RWPE2 (cell line): ENCODE measurements around the gene PTPRN2.

ENCODE experiments used
- ATAC-seq: fragments of 200-7000 bp; cut with Tn5 transposase; 3 replicates; pipeline ENCODE4 v1.9.1; 2021; ENCODE audit warnings: low read depth
- DNase-seq: peaks from one replicate; pipeline ENCODE4 v3.0.0-alpha.2; 2020; ENCODE audit warnings: low spot score
- H3K27ac ChIP-seq: fragments of 450-650 bp; 2 replicates; pipeline ENCODE4 v1.5.1; 2017; ENCODE audit warnings: mild to moderate bottlenecking; ENCODE audit not compliant: poor library complexity, severe bottlenecking
- H3K27me3 ChIP-seq: fragments of 250-450 bp; sonication (Bioruptor Pico); 2 replicates; pipeline ENCODE4 v1.5.1; 2021; ENCODE audit warnings: mild to moderate bottlenecking, moderate library complexity; ENCODE audit not compliant: insufficient read depth, poor library complexity, severe bottlenecking
- H3K36me3 ChIP-seq: fragments of 250-450 bp; sonication (Bioruptor Pico); 2 replicates; pipeline ENCODE4 v1.5.1; 2020; ENCODE audit warnings: low read depth, mild to moderate bottlenecking, moderate library complexity
- H3K4me1 ChIP-seq: fragments of 250-450 bp; sonication (Bioruptor Pico); 2 replicates; pipeline ENCODE4 v1.5.1; 2021; ENCODE audit warnings: mild to moderate bottlenecking, moderate library complexity; ENCODE audit not compliant: insufficient read depth, poor library complexity, severe bottlenecking
- H3K4me3 ChIP-seq: fragments of 250-450 bp; sonication (Bioruptor Pico); 2 replicates; pipeline ENCODE4 v1.5.1; 2021; ENCODE audit warnings: mild to moderate bottlenecking, moderate library complexity; ENCODE audit not compliant: severe bottlenecking
- H3K9me3 ChIP-seq: fragments of 250-450 bp; sonication (Bioruptor Pico); 2 replicates; pipeline ENCODE4 v1.5.1; 2021; ENCODE audit warnings: mild to moderate bottlenecking, moderate library complexity; ENCODE audit not compliant: severe bottlenecking
- CTCF ChIP-seq: fragments of 450-650 bp; IDR thresholded peaks from one replicate; pipeline ENCODE4 v1.5.1; 2017; ENCODE audit warnings: mild to moderate bottlenecking, moderate library complexity; ENCODE audit not compliant: poor library complexity, severe bottlenecking

The PTPRN2 gene

DNA sequence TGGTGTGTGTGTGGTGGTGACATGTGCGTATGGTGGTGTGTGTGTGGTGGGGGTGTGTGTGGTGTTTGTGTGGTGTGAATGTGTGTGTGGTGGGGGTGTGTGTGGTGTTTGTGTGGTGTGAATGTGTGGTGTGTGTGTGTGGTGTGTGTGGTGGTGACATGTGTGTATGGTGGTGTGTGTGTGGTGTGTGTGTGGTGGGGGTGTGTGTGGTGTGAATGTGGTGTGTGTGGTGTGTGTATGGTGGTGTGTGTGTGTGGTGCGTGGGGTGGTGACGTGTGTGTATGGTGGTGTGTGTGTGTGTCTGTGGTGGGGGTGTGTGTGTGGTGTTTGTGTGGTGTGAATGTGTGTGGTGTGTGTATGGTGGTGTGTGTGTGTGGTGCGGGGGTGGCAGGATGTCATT, 797.7 kb downstream of the PTPRN2 start:
- no peak overlapping the region for H3K4me3 ChIP-seq
- H3K36me3 ChIP-seq = no peaks in the 10 kb centered on the region
- H3K4me1 ChIP-seq = no peaks in the 10 kb centered on the region
- no peak overlapping the region for H3K27ac ChIP-seq
- DNase-seq (peak; percentile 30), ATAC-seq (no peak)
- no peaks in the 10 kb centered on the region for H3K27me3 ChIP-seq
- no peak for TF ChIP-seq CTCF
- no peaks in the 10 kb centered on the region for H3K9me3 ChIP-seq

- no peak for TF ChIP-seq CTCF
- H3K27ac ChIP-seq = no peak overlapping the region
- H3K27me3 ChIP-seq = no peaks in the 10 kb centered on the region
- no peaks in the 10 kb centered on the region for H3K4me1 ChIP-seq
- no peak overlapping the region for H3K4me3 ChIP-seq
- ATAC-seq = no peak
- no peaks in the 10 kb centered on the region for H3K36me3 ChIP-seq
- no peaks in the 10 kb centered on the region for H3K9me3 ChIP-seq
- peak; percentile 36 for DNase-seq
Measured at GRCh38 chr7:157789094-157789493, 798.5 kb downstream of the PTPRN2 start.

DNA sequence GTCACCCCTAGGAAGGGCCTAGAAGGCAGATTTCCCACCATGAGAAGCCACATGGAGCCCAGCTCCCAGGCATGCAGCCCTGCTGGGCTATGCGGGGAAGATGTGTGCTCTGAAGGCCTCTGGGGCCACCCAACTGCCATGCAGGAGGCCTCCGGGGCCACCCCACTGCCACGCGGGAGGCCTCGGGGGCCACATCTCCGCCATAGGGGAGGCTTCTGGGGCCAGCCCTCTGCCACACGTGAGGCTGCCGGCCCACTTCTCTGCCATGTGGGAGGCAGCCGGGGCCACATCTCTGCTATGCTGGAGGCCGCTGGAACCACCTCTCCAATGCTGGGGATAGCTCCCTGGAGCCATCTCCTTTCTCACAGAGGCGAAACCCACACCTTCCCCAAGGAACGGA, 799.0 kb downstream of the PTPRN2 start:
- H3K9me3 ChIP-seq = no peaks in the 10 kb centered on the region
- H3K27ac ChIP-seq = no peak overlapping the region
- TF ChIP-seq CTCF = no peak
- H3K4me1 ChIP-seq = no peaks in the 10 kb centered on the region
- H3K4me3 ChIP-seq = no peak overlapping the region
- no peaks in the 10 kb centered on the region for H3K36me3 ChIP-seq
- DNase-seq (no peak), ATAC-seq (no peak)
- no peaks in the 10 kb centered on the region for H3K27me3 ChIP-seq

- no peak overlapping the region for H3K4me3 ChIP-seq
- no peaks in the 10 kb centered on the region for H3K4me1 ChIP-seq
- H3K27ac ChIP-seq = no peak overlapping the region
- no peak for TF ChIP-seq CTCF
- H3K36me3 ChIP-seq = no peaks in the 10 kb centered on the region
- H3K27me3 ChIP-seq = no peaks in the 10 kb centered on the region
- DNase-seq (peak; percentile 54), ATAC-seq (no peak)
- H3K9me3 ChIP-seq = no peaks in the 10 kb centered on the region
Measured at GRCh38 chr7:157787275-157787701, 800.3 kb downstream of the PTPRN2 start.

DNA sequence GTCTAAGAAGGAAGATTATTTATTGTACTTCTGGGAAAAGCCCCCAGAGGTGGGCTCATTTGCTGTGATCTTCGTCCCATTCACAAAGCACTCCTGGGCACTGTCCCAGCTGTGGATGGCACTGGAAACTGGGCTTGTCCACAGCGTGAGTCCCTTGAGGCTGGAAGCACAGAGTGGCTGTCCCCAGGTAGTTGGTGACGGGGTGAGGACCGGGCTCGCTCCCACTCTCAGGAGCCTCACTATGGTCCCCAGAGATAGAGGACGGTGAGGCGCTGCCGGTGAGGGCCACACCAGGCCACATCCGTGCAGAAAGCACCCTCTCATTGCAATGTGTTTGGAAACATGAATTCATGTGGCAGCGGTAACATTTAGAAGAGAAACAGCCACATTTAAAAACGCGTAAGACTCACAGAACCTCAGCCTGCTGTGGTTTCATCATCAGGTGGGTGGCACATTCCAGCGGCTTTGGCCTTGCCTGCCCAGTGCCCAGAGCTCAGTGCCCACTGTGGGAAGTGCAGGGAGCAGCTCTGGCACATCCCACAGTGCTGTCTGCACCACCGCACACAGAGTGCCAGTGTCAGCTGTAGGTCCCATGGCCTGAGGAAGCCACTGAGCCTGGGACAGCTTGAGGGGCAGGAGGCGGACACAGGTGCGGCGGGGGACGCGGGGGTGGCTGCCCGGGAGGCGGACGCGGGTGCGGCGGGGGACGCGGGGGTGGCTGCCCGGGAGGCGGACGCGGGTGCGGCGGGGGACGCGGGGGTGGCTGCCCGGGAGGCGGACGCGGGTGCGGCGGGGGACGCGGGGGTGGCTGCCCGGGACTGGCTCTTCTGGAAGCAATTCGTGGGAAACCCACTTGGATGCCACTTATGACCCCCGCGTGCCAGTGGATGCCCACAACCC, 801.0 kb downstream of the PTPRN2 start:
- Histone ChIP-seq H3K36me3 (no peaks in the 10 kb centered on the region), H3K4me3 (no peak overlapping the region), H3K4me1 (no peaks in the 10 kb centered on the region), H3K9me3 (no peaks in the 10 kb centered on the region), H3K27me3 (no peaks in the 10 kb centered on the region), H3K27ac (no peak overlapping the region)
- peak; percentile 34 for DNase-seq
- no peak for TF ChIP-seq CTCF
- ATAC-seq = no peak
